Nephron progenitor cell (in vitro differentiated cells): ENCODE results near the gene RETNLB.

Experiments
- DNase-seq: peaks from one replicate; pipeline ENCODE4 v3.0.0; 2021
- H3K27ac Mint-ChIP-seq: 2 replicates; pipeline ENCODE4 v1.8.0; 2021; ENCODE audit warnings: mild to moderate bottlenecking, moderate library complexity, mixed read lengths
- H3K27me3 Mint-ChIP-seq: 2 replicates; pipeline ENCODE4 v1.8.0; 2021; ENCODE audit warnings: mild to moderate bottlenecking, low read depth, mixed read lengths; ENCODE audit not compliant: poor library complexity
- H3K36me3 Mint-ChIP-seq: 2 replicates; pipeline ENCODE4 v1.8.0; 2021; ENCODE audit warnings: low read depth, mixed read lengths
- H3K4me1 Mint-ChIP-seq: 2 replicates; pipeline ENCODE4 v1.8.0; 2021; ENCODE audit warnings: mixed read lengths
- H3K4me3 Mint-ChIP-seq: 2 replicates; pipeline ENCODE4 v1.8.0; 2021; ENCODE audit warnings: mild to moderate bottlenecking, moderate library complexity, mixed read lengths
- H3K9me3 Mint-ChIP-seq: 2 replicates; pipeline ENCODE4 v1.8.0; 2021; ENCODE audit warnings: mild to moderate bottlenecking, moderate library complexity, mixed read lengths
- CTCF ChIP-seq: fragments of 200-600 bp; sonication (generic); IDR thresholded peaks from 2 replicates; pipeline ENCODE4 v1.5.0; 2021; ENCODE audit warnings: antibody characterized with exemption

The RETNLB gene

DNA sequence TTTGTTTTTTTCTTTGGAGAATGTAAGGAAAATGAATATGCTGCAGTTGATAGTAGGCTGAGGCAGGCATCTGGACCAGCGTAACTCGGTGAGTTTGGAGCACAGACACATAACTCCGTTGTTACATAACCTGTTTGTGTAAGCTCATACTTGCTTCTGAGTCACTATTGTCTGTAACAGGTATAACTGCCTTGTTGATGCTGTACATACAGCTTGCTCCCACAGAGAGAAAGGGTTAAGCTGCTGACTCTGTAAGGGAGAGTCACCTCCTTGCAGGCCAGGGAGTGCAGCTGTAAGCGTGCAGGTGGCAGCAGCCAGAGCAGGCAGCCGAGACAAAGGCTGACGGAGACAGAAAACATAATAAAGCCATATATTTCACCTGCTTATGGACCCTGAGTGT lies 20.4 kb downstream of the RETNLB start:
- no peaks in the 10 kb centered on the region for H3K36me3 Mint-ChIP-seq
- H3K27ac Mint-ChIP-seq: no peak overlapping the region
- no peaks in the 10 kb centered on the region for H3K27me3 Mint-ChIP-seq
- no peak for DNase-seq
- TF ChIP-seq CTCF: no peak
- H3K9me3 Mint-ChIP-seq: no peaks in the 10 kb centered on the region
- H3K4me1 Mint-ChIP-seq: no peaks in the 10 kb centered on the region
- H3K4me3 Mint-ChIP-seq: no peak overlapping the region

DNA sequence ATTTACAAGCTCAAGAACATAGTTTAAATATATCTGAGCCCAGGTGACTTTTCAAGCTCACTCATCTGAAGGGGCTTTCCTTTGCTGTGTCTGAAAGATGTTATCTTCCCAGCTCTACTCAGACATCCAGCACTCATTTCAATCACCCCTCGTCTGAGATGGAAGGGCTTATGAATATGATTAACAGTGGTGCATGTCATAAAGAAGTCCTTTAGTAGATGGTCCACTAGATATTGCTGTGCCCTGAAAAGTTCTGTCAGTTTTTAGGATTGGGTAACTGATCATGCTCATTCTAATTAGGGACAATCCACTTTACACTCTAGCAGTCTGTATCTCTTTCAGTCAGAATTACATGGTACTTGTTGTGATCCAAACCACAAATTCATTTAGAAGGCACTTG lies 28.3 kb downstream of the RETNLB start:
- no peak for DNase-seq
- no peak for TF ChIP-seq CTCF
- no peaks in the 10 kb centered on the region for H3K4me1 Mint-ChIP-seq
- no peaks in the 10 kb centered on the region for H3K36me3 Mint-ChIP-seq
- H3K27ac Mint-ChIP-seq: no peak overlapping the region
- H3K9me3 Mint-ChIP-seq: no peaks in the 10 kb centered on the region
- peaks cover 2% of the 10 kb centered on the region for H3K27me3 Mint-ChIP-seq
- H3K4me3 Mint-ChIP-seq: no peak overlapping the region

GRCh38 chr3:108728105-108728504 lies 29.1 kb downstream of the RETNLB start:
- no peak for DNase-seq
- TF ChIP-seq CTCF: no peak
- Mint-ChIP-seq H3K4me1 (no peaks in the 10 kb centered on the region), H3K27ac (no peak overlapping the region), H3K4me3 (no peak overlapping the region), H3K9me3 (no peaks in the 10 kb centered on the region), H3K36me3 (no peaks in the 10 kb centered on the region), H3K27me3 (peaks cover 2% of the 10 kb centered on the region)

DNA sequence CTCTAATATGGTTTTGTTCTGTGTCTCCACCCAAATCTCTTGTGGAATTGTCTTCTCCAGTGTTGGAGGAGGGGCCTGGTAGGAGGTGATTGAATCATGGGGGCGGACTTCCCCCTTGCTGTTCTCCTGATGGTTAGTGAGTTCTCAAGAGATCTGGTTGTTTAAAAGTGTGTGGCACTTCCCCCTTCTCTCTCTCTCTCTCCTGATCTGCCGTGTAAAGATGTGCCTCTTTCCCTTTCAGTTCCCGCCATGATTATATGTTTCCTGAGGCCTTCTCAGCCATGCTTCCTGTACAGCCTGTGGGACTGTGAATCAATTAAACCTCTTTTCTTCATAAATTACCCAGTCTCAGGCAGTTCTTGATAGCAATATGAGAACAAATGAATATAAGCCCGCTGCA lies 33.1 kb downstream of the RETNLB start:
- Mint-ChIP-seq H3K27me3 (no peaks in the 10 kb centered on the region), H3K4me3 (no peak overlapping the region), H3K27ac (no peak overlapping the region), H3K9me3 (no peaks in the 10 kb centered on the region), H3K4me1 (no peaks in the 10 kb centered on the region), H3K36me3 (no peaks in the 10 kb centered on the region)
- no peak for TF ChIP-seq CTCF
- DNase-seq: no peak

DNA sequence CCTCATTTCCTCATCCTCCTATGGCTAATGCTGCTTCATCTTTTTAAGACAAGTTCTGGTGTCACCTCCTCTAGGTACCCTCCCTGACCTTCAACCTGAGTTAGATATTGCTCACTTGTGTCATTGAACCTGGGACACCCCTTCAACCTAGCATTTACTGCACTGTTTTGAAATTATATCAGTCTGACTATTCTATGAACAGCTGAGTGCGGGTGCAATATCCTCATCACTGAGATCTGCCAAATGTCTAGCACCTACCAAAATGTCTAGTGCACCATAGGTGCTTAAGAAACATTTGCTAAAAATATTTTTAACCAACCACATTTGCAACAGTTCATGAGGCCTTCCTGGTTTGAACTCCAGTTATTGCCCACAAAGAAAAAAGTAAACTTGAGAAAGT lies 34.5 kb downstream of the RETNLB start:
- no peaks in the 10 kb centered on the region for H3K9me3 Mint-ChIP-seq
- no peaks in the 10 kb centered on the region for H3K4me1 Mint-ChIP-seq
- H3K36me3 Mint-ChIP-seq: no peaks in the 10 kb centered on the region

More for the DNA sequence above, 34.5 kb downstream of the RETNLB start:
- TF ChIP-seq CTCF: no peak
- H3K27me3 Mint-ChIP-seq: peaks cover 5% of the 10 kb centered on the region
- no peak for DNase-seq
- no peak overlapping the region for H3K27ac Mint-ChIP-seq
- no peak overlapping the region for H3K4me3 Mint-ChIP-seq
